ENCODE results near the gene TMEM178B.
"Not testable (repeated sequence)": the region's sequence is repeated elsewhere in the genome, so short reads cannot be mapped to it uniquely, and the experiment has no call there.

TMEM178B gene

GRCh38 chr7:141191277-141191676 lies 117.4 kb downstream of the TMEM178B start:
- no peak overlapping the region for H3K27ac ChIP-seq (ENCODE audit: low read depth, low read length)
- no peaks in the 10 kb centered on the region for H3K36me3 ChIP-seq (ENCODE audit: control insufficient read depth in 5 of 5, insufficient read depth in 5 of 5, low read length in 5 of 5)
- H3K9me3 ChIP-seq (ENCODE audit: control insufficient read depth in 5 of 5, low read length in 5 of 5), result no peaks in the 10 kb centered on the region
- H3K4me1 ChIP-seq (ENCODE audit: control insufficient read depth in 5 of 5, insufficient read depth in 5 of 5, low read length in 5 of 5), result no peaks in the 10 kb centered on the region
- H3K27me3 ChIP-seq (ENCODE audit: control insufficient read depth in 5 of 5, insufficient read depth in 4 of 5, low read length in 5 of 5), result peaks cover 0 to 6% (median 0%) of the 10 kb centered on the region in 5 donors
- H3K4me3 ChIP-seq (ENCODE audit: low read depth in 1 of 5, low read length in 5 of 5), result no peak overlapping the region
- H3K9ac ChIP-seq (ENCODE audit: low read length in 5 of 5), result no peak overlapping the region

GRCh38 chr7:141193066-141193465 lies 119.2 kb downstream of the TMEM178B start:
- H3K27ac ChIP-seq (ENCODE audit: low read depth, low read length), result no peak overlapping the region
- no peaks in the 10 kb centered on the region for H3K9me3 ChIP-seq (ENCODE audit: control insufficient read depth in 5 of 5, low read length in 5 of 5)
- H3K9ac ChIP-seq (ENCODE audit: low read length in 5 of 5), result no peak overlapping the region
- H3K4me1 ChIP-seq (ENCODE audit: control insufficient read depth in 5 of 5, insufficient read depth in 5 of 5, low read length in 5 of 5), result no peaks in the 10 kb centered on the region
- no peaks in the 10 kb centered on the region for H3K36me3 ChIP-seq (ENCODE audit: control insufficient read depth in 5 of 5, insufficient read depth in 5 of 5, low read length in 5 of 5)
- H3K4me3 ChIP-seq (ENCODE audit: low read depth in 1 of 5, low read length in 5 of 5), result no peak overlapping the region
- H3K27me3 ChIP-seq (ENCODE audit: control insufficient read depth in 5 of 5, insufficient read depth in 4 of 5, low read length in 5 of 5), result peaks cover 0 to 6% (median 1%) of the 10 kb centered on the region in 5 donors

GRCh38 chr7:141195722-141196121 lies 121.9 kb downstream of the TMEM178B start:
- H3K4me3 ChIP-seq (ENCODE audit: low read depth in 1 of 5, low read length in 5 of 5), result not testable (repeated sequence)

GRCh38 chr7:141198194-141198958 lies 124.5 kb downstream of the TMEM178B start:
- H3K27ac ChIP-seq (ENCODE audit: low read depth, low read length), result no peak overlapping the region
- no peak overlapping the region for H3K4me3 ChIP-seq (ENCODE audit: low read depth in 1 of 5, low read length in 5 of 5)
- H3K9ac ChIP-seq (ENCODE audit: low read length in 5 of 5), result no peak overlapping the region
- H3K9me3 ChIP-seq (ENCODE audit: control insufficient read depth in 5 of 5, low read length in 5 of 5), result no peaks in the 10 kb centered on the region
- no peaks in the 10 kb centered on the region for H3K36me3 ChIP-seq (ENCODE audit: control insufficient read depth in 5 of 5, insufficient read depth in 5 of 5, low read length in 5 of 5)
- H3K4me1 ChIP-seq (ENCODE audit: control insufficient read depth in 5 of 5, insufficient read depth in 5 of 5, low read length in 5 of 5), result no peaks in the 10 kb centered on the region
- peaks cover 0 to 9% (median 0%) of the 10 kb centered on the region in 5 donors for H3K27me3 ChIP-seq (ENCODE audit: control insufficient read depth in 5 of 5, insufficient read depth in 4 of 5, low read length in 5 of 5)

More at GRCh38 chr7:141195722-141196121, 121.9 kb downstream of the TMEM178B start:
- not testable (repeated sequence) for H3K27ac ChIP-seq (ENCODE audit: low read depth, low read length); H3K4me1 ChIP-seq (ENCODE audit: control insufficient read depth in 5 of 5, insufficient read depth in 5 of 5, low read length in 5 of 5); H3K36me3 ChIP-seq (ENCODE audit: control insufficient read depth in 5 of 5, insufficient read depth in 5 of 5, low read length in 5 of 5); H3K9ac ChIP-seq (ENCODE audit: low read length in 5 of 5); H3K9me3 ChIP-seq (ENCODE audit: control insufficient read depth in 5 of 5, low read length in 5 of 5)
- H3K27me3 ChIP-seq (ENCODE audit: control insufficient read depth in 5 of 5, insufficient read depth in 4 of 5, low read length in 5 of 5), result peaks cover 0 to 11% (median 3%) of the 10 kb centered on the region in 5 donors

DNA sequence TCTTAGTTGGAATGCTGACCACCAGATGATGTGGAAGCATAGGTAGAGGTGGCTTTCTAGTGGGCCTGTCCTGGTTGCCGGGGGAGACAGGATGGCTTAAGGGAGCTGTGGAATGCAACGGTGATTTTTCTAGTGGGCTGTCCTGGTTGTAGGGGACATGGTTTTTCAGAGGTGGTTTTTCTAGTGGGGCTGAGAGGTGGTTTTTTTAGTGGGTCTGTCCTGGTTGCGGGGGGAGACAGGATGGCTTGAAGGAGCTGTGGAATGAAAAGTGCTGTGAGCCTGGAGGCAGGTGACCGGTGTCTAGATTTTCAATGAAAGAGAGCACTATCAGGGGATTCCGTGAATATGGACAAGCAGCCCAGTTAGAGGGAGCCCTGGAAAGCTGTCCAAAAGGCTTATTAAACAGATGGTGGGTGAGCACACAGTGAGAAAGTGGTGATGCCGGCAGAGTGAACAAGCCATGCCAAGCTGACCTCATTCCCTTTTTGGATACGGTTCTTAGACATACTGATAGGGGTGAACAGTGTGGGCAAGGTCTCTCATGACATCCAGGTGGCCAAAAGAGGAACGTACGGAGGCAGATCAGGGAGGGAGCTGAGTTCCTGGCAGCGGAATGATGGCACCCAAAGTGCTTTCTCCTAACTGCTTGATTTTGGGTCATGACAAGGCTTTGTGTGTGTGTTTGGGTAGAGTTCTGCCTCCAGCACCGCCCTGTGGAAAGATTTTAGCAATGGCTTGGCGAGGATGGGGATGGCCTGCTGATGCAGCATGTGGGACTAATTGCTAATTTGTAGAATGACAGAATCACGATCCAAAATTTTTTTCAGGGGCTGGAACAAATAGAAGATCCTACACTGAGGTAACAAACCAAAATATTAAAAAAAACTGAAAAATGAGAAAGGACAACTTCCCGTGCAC lies 126.6 kb downstream of the TMEM178B start:
- peaks cover 0 to 6% (median 3%) of the 10 kb centered on the region in 5 donors for H3K27me3 ChIP-seq (ENCODE audit: control insufficient read depth in 5 of 5, insufficient read depth in 4 of 5, low read length in 5 of 5)
- H3K4me3 ChIP-seq (ENCODE audit: low read depth in 1 of 5, low read length in 5 of 5), result no peak overlapping the region
- no peaks in the 10 kb centered on the region for H3K4me1 ChIP-seq (ENCODE audit: control insufficient read depth in 5 of 5, insufficient read depth in 5 of 5, low read length in 5 of 5)
- no peak overlapping the region for H3K9ac ChIP-seq (ENCODE audit: low read length in 5 of 5)
- no peaks in the 10 kb centered on the region for H3K9me3 ChIP-seq (ENCODE audit: control insufficient read depth in 5 of 5, low read length in 5 of 5)
- H3K27ac ChIP-seq (ENCODE audit: low read depth, low read length), result no peak overlapping the region
- H3K36me3 ChIP-seq (ENCODE audit: control insufficient read depth in 5 of 5, insufficient read depth in 5 of 5, low read length in 5 of 5), result no peaks in the 10 kb centered on the region

GRCh38 chr7:141201145-141201885 lies 127.5 kb downstream of the TMEM178B start:
- no peak overlapping the region for H3K4me3 ChIP-seq (ENCODE audit: low read depth in 1 of 5, low read length in 5 of 5)

DNA sequence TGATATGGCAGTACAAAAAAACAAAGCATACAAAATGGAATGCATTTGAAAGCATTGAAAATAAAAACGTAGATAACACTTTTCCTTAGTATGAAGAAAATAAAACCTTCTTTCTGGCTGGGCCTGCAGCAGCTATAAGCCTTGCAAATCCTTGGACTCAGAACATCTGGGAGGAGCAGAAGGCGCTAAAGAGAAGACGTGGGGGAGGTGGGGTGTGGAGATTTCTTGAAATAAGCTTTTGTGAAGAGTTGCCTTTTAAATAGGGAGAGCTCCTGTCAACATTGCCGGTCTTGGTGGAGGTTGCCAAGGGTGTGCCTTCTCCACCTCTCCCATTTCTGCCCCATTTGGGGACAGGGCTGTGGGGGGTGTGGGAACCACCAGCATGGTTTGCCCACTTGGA lies 128.7 kb downstream of the TMEM178B start:
- no peaks in the 10 kb centered on the region for H3K36me3 ChIP-seq (ENCODE audit: control insufficient read depth in 5 of 5, insufficient read depth in 5 of 5, low read length in 5 of 5)
- peaks cover 0 to 6% (median 3%) of the 10 kb centered on the region in 5 donors for H3K27me3 ChIP-seq (ENCODE audit: control insufficient read depth in 5 of 5, insufficient read depth in 4 of 5, low read length in 5 of 5)
- H3K4me1 ChIP-seq (ENCODE audit: control insufficient read depth in 5 of 5, insufficient read depth in 5 of 5, low read length in 5 of 5), result no peaks in the 10 kb centered on the region
- H3K4me3 ChIP-seq (ENCODE audit: low read depth in 1 of 5, low read length in 5 of 5), result no peak overlapping the region
- no peaks in the 10 kb centered on the region for H3K9me3 ChIP-seq (ENCODE audit: control insufficient read depth in 5 of 5, low read length in 5 of 5)
- no peak overlapping the region for H3K27ac ChIP-seq (ENCODE audit: low read depth, low read length)
- no peak overlapping the region for H3K9ac ChIP-seq (ENCODE audit: low read length in 5 of 5)

More at GRCh38 chr7:141201145-141201885, 127.5 kb downstream of the TMEM178B start:
- Histone ChIP-seq H3K27ac (ENCODE audit: low read depth, low read length) (no peak overlapping the region), H3K9me3 (ENCODE audit: control insufficient read depth in 5 of 5, low read length in 5 of 5) (no peaks in the 10 kb centered on the region), H3K9ac (ENCODE audit: low read length in 5 of 5) (no peak overlapping the region), H3K36me3 (ENCODE audit: control insufficient read depth in 5 of 5, insufficient read depth in 5 of 5, low read length in 5 of 5) (no peaks in the 10 kb centered on the region), H3K27me3 (ENCODE audit: control insufficient read depth in 5 of 5, insufficient read depth in 4 of 5, low read length in 5 of 5) (peaks cover 0 to 6% (median 3%) of the 10 kb centered on the region in 5 donors), H3K4me1 (ENCODE audit: control insufficient read depth in 5 of 5, insufficient read depth in 5 of 5, low read length in 5 of 5) (no peaks in the 10 kb centered on the region)

- H3K27me3 ChIP-seq (ENCODE audit: control insufficient read depth in 5 of 5, insufficient read depth in 4 of 5, low read length in 5 of 5), result peaks cover 0 to 5% (median 3%) of the 10 kb centered on the region in 5 donors
- H3K27ac ChIP-seq (ENCODE audit: low read depth, low read length), result no peak overlapping the region
- H3K9ac ChIP-seq (ENCODE audit: low read length in 5 of 5), result no peak overlapping the region
- no peaks in the 10 kb centered on the region for H3K36me3 ChIP-seq (ENCODE audit: control insufficient read depth in 5 of 5, insufficient read depth in 5 of 5, low read length in 5 of 5)
- H3K9me3 ChIP-seq (ENCODE audit: control insufficient read depth in 5 of 5, low read length in 5 of 5), result no peaks in the 10 kb centered on the region
- no peak overlapping the region for H3K4me3 ChIP-seq (ENCODE audit: low read depth in 1 of 5, low read length in 5 of 5)
- no peaks in the 10 kb centered on the region for H3K4me1 ChIP-seq (ENCODE audit: control insufficient read depth in 5 of 5, insufficient read depth in 5 of 5, low read length in 5 of 5)
Observed at GRCh38 chr7:141203177-141203576, 129.3 kb downstream of the TMEM178B start.

DNA sequence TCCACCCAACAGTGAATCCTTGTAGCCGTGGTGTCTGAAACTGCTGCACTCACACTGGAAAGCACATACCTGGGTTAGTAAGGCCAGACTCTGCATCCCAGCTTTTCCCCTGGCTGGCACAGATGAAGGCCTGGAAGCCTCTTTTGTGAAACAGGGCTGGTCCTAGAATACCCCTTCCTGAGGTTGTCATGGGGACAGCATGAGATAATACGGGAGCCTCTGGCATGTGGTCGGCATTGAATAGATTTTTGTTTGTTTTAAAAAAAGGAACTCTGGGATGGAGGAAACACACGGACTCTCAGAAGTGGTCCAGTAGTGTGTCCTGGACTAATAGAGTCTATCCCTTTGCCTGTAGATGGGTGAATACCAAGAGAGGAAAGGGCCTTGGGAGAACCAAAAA lies 129.7 kb downstream of the TMEM178B start:
- peaks cover 0 to 5% (median 3%) of the 10 kb centered on the region in 5 donors for H3K27me3 ChIP-seq (ENCODE audit: control insufficient read depth in 5 of 5, insufficient read depth in 4 of 5, low read length in 5 of 5)
- H3K9me3 ChIP-seq (ENCODE audit: control insufficient read depth in 5 of 5, low read length in 5 of 5), result no peaks in the 10 kb centered on the region
- no peaks in the 10 kb centered on the region for H3K36me3 ChIP-seq (ENCODE audit: control insufficient read depth in 5 of 5, insufficient read depth in 5 of 5, low read length in 5 of 5)
- no peaks in the 10 kb centered on the region for H3K4me1 ChIP-seq (ENCODE audit: control insufficient read depth in 5 of 5, insufficient read depth in 5 of 5, low read length in 5 of 5)
- no peak overlapping the region for H3K4me3 ChIP-seq (ENCODE audit: low read depth in 1 of 5, low read length in 5 of 5)
- H3K27ac ChIP-seq (ENCODE audit: low read depth, low read length), result no peak overlapping the region
- no peak overlapping the region for H3K9ac ChIP-seq (ENCODE audit: low read length in 5 of 5)
